ENCODE data around the gene CLEC10A. TPM values are rescaled to one million over a fixed set of nuclear protein-coding genes. Genes with fewer than 3 reads are reported as not detected.
A peak's percentile ranks its signal among the peaks of the same experiment; 100 is the strongest.
"Not testable (repeated sequence)": the region's sequence is repeated elsewhere in the genome, so short reads cannot be mapped to it uniquely, and the experiment has no call there.

The CLEC10A gene
- total RNA-seq, 1 experiment from 2014 or later = not detected

DNA sequence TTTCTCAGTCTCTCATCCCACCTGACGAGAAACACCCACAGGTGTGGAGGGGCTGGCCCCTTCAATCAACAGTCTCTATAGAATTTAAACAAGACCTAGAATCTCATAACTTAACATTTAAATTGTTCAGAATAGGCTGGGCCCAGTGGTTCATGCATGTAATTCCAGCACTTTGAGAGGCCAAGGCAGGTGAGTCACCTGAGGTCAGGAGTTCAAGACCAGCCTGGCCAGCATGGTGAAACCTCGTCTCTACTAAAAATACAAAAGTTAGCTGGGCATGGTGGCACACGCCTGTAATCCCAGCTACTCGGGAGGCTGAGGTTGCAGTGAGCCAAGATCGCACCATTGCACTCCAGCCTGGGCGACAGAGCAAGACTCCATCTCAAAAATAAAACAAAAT, 9.5 kb upstream of the CLEC10A start:
- H3F3A ChIP-seq (ENCODE audit: low read length, unreplicated experiment); H3K4me2 ChIP-seq (ENCODE audit: low read length); H3K4me3 ChIP-seq (ENCODE audit: low read length); H3K9me3 ChIP-seq (ENCODE audit: low read length); H3K9me2 ChIP-seq (replicated peaks; ENCODE audit: low read length); ATAC-seq; H3K27ac ChIP-seq (ENCODE audit: low read length); H4K20me1 ChIP-seq (ENCODE audit: low read length); POLR2A ChIA-PET (ENCODE audit: unreplicated experiment); H3K9ac ChIP-seq (ENCODE audit: low read length); DNase-seq; H3K4me1 ChIP-seq (ENCODE audit: insufficient read depth, low read length); H3K36me3 ChIP-seq (ENCODE audit: low read depth, low read length); H3K27me3 ChIP-seq (ENCODE audit: low read length); BruUV-seq (replicated peaks); H2AFZ ChIP-seq (ENCODE audit: low read length); H3K79me2 ChIP-seq (ENCODE audit: low read length); intact Hi-C loops (cut with micrococcal nuclease); CTCF ChIA-PET: not testable (repeated sequence)

DNA sequence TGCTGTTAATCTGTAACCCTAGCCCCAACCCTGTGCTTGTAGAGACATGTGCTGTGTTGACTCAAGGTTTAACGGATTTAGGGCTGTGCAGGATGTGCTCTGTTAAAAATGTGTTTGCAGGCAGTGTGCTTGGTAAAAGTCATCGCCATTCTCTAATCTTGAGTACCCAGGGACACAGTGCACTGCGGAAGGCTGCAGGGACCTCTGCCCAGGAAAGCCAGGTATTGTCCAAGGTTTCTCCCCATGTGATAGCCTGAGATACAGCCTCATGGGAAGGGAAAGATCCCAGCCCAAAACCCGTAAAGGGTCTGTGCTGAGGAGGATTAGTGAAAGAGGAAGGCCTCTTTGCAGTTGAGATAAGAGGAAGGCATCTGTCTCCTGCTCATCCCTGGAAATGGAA, 8.4 kb upstream of the CLEC10A start:
- H3K4me3 ChIP-seq (ENCODE audit: low read length); H3K79me2 ChIP-seq (ENCODE audit: low read length); H3K9me3 ChIP-seq (ENCODE audit: low read length); CTCF ChIA-PET; H3K9ac ChIP-seq (ENCODE audit: low read length); H3F3A ChIP-seq (ENCODE audit: low read length, unreplicated experiment); H3K36me3 ChIP-seq (ENCODE audit: low read depth, low read length); BruUV-seq (replicated peaks); H3K4me2 ChIP-seq (ENCODE audit: low read length); H3K9me2 ChIP-seq (replicated peaks; ENCODE audit: low read length); H3K27ac ChIP-seq (ENCODE audit: low read length); ATAC-seq; POLR2A ChIA-PET (ENCODE audit: unreplicated experiment); intact Hi-C loops (cut with micrococcal nuclease); H3K4me1 ChIP-seq (ENCODE audit: insufficient read depth, low read length); H3K27me3 ChIP-seq (ENCODE audit: low read length); H4K20me1 ChIP-seq (ENCODE audit: low read length); DNase-seq; H2AFZ ChIP-seq (ENCODE audit: low read length): not testable (repeated sequence)

DNA sequence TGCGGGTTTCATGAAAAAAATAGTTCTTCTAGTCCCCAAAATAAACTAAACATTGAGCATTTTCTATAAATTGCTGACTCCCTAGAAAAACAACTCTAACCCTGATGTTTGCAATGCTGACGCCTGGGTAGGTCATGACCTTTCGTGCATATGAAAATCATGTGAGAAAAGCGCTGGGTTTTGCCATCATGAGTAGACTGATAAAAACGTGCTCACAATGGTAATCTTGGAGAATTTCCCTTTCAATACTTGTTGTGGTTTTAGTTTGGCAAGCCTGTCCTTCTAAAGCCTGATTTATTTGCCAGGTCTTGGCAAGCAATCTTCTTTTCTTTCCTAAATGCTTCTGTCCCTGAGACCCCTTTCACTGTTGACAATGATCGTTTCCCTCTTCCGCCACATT, 4.0 kb upstream of the CLEC10A start:
- Histone ChIP-seq H3K9me3 (ENCODE audit: low read length) (no peaks in the 10 kb centered on the region), H3K36me3 (ENCODE audit: low read depth, low read length) (no peaks in the 10 kb centered on the region), H2AFZ (ENCODE audit: low read length) (no peak overlapping the region), H3K27ac (ENCODE audit: low read length) (no peak overlapping the region), H3K9ac (ENCODE audit: low read length) (no peak overlapping the region), H3K4me1 (ENCODE audit: insufficient read depth, low read length) (peaks cover 8% of the 10 kb centered on the region; the same call in 1 of the 2 replicates), H3K79me2 (ENCODE audit: low read length) (no peaks in the 10 kb centered on the region), H3K4me2 (ENCODE audit: low read length) (peak overlapping the region; percentile 19; the same call in 1 of the 2 replicates), H3K9me2 (replicated peaks; ENCODE audit: low read length) (no peaks in the 10 kb centered on the region), H4K20me1 (ENCODE audit: low read length) (no peaks in the 10 kb centered on the region), H3K4me3 (ENCODE audit: low read length) (no peak overlapping the region), H3K27me3 (ENCODE audit: low read length) (no peaks in the 10 kb centered on the region), H3F3A (ENCODE audit: low read length, unreplicated experiment) (no peaks in the 10 kb centered on the region)
- POLR2A ChIA-PET (ENCODE audit: unreplicated experiment) = no interaction called here
- BruUV-seq (replicated peaks) = no TSS peak
- no peak for DNase-seq
- TF ChIP-seq, protein P1, sequence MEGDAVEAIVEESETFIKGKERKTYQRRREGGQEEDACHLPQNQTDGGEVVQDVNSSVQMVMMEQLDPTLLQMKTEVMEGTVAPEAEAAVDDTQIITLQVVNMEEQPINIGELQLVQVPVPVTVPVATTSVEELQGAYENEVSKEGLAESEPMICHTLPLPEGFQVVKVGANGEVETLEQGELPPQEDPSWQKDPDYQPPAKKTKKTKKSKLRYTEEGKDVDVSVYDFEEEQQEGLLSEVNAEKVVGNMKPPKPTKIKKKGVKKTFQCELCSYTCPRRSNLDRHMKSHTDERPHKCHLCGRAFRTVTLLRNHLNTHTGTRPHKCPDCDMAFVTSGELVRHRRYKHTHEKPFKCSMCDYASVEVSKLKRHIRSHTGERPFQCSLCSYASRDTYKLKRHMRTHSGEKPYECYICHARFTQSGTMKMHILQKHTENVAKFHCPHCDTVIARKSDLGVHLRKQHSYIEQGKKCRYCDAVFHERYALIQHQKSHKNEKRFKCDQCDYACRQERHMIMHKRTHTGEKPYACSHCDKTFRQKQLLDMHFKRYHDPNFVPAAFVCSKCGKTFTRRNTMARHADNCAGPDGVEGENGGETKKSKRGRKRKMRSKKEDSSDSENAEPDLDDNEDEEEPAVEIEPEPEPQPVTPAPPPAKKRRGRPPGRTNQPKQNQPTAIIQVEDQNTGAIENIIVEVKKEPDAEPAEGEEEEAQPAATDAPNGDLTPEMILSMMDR (conservative IDR thresholded peaks at IDR 0.05; ENCODE audit: low read depth, low read length) = no peak
- TF ChIP-seq EZH2phosphoT487 (IDR thresholded peaks at IDR 0.05; ENCODE audit: borderline replicate concordance, low read length) (no peak), EZH2 (IDR thresholded peaks at IDR 0.05; ENCODE audit: low read length, unreplicated experiment) (no peak)
- no peak; the same call in 1 of the 2 replicates for ATAC-seq
- intact Hi-C loops (cut with micrococcal nuclease) = no loop called here
- CTCF ChIA-PET = no interaction called here

DNA sequence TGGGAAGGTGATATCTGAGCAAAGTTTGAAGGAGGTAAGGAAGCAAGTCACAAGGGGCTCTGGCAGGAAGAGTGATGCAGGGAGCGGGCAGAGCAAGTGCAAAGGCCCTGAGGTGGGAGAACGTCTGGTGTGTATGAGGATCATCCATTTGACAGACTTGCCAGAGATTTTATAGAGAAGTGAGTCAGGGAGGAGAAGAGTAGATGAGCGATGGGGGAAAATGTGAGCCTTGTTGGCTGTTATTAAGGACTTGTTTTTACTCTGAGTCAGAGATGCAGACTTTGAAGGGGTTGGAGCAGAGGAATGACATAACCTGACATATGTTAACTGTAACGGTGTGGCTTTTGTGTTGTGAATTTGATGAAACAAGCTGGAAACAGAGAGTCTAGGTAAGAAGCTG, 3.5 kb upstream of the CLEC10A start:
- no peaks in the 10 kb centered on the region for H4K20me1 ChIP-seq (ENCODE audit: low read length)
- DNase-seq = peak; percentile 51
- H3K4me3 ChIP-seq (ENCODE audit: low read length) = no peak overlapping the region
- peaks cover 8% of the 10 kb centered on the region; the same call in 1 of the 2 replicates for H3K4me1 ChIP-seq (ENCODE audit: insufficient read depth, low read length)
- BruUV-seq (replicated peaks) = no TSS peak
- no peak overlapping the region for H2AFZ ChIP-seq (ENCODE audit: low read length)
- H3K27me3 ChIP-seq (ENCODE audit: low read length) = no peaks in the 10 kb centered on the region
- H3K9ac ChIP-seq (ENCODE audit: low read length) = no peak overlapping the region
- H3K4me2 ChIP-seq (ENCODE audit: low read length) = peak overlapping the region; percentile 19; the same call in 1 of the 2 replicates
- H3F3A ChIP-seq (ENCODE audit: low read length, unreplicated experiment) = no peaks in the 10 kb centered on the region
- ChIA-PET POLR2A (ENCODE audit: unreplicated experiment) (no interaction called here), CTCF (no interaction called here)
- no peaks in the 10 kb centered on the region for H3K36me3 ChIP-seq (ENCODE audit: low read depth, low read length)
- H3K9me3 ChIP-seq (ENCODE audit: low read length) = no peaks in the 10 kb centered on the region
- H3K9me2 ChIP-seq (replicated peaks; ENCODE audit: low read length) = no peaks in the 10 kb centered on the region
- ATAC-seq = peak; percentile 67
- no peaks in the 10 kb centered on the region for H3K79me2 ChIP-seq (ENCODE audit: low read length)
- no peak for TF ChIP-seq EZH2 (IDR thresholded peaks at IDR 0.05; ENCODE audit: low read length, unreplicated experiment)
- TF ChIP-seq, protein P1 (conservative IDR thresholded peaks at IDR 0.05; ENCODE audit: low read depth, low read length) = no peak
- no peak for TF ChIP-seq EZH2phosphoT487 (IDR thresholded peaks at IDR 0.05; ENCODE audit: borderline replicate concordance, low read length)
- no peak overlapping the region for H3K27ac ChIP-seq (ENCODE audit: low read length)
- intact Hi-C loops (cut with micrococcal nuclease) = no loop called here

All from PC-3 (cell line).